ENCODE results near the gene SHH. TPM values are rescaled to one million over a fixed set of nuclear protein-coding genes. Genes with fewer than 3 reads are reported as not detected.

SHH gene
- total RNA-seq, 1 donor from 2014 or later, result 16.7 TPM

DNA sequence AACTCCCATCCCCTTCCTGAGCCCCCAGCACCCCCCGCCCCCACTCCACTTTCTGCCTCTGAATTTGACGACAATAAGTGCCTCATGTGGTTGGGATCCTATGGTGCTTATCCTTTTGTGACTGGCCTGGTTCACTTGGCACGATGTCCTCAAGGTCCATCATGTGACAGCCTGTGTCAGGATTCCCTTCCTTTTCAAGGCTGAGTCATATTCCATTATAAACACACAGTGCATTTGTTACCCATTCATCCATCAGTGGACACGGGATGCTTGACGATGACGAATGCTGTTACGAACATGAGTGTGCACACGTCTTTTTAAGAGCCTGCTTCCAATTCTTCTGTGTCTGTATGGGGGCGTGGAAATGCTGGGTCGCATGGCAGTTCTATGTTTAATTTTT lies 26.7 kb downstream of the SHH start:
- DNase-seq (ENCODE audit: low spot score), result no peak
- intact Hi-C loops (cut with DNase I), result no loop called here
- ATAC-seq, result no peak

DNA sequence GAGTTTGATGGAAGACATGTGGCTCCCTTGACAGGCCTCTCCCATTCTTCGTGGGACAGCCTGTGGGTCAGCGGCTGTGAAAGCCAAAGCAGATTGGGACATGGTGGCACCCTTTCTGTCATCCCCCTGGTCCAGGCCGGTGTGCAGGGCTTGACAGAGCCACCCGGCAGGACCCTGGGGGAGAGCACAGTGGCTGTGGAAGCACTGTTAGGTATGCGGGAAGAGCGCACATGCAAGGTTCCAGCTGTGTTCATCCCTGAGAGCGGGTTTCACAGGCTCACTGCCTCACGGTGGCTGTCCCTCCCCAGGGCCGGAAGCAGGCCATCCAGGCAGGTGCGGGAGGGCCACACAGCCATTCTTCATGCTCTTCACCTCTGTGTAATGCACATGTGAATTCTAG lies 29.8 kb downstream of the SHH start:
- DNase-seq (ENCODE audit: low spot score) (no peak), ATAC-seq (no peak)
- intact Hi-C loops (cut with DNase I), result no loop called here

GRCh38 chr7:155781433-155781832 lies 30.8 kb downstream of the SHH start:
- DNase-seq (ENCODE audit: low spot score), result no peak
- intact Hi-C loops (cut with DNase I), result no loop called here
- no peak for ATAC-seq

GRCh38 chr7:155780884-155781283 lies 31.4 kb downstream of the SHH start:
- intact Hi-C loops (cut with DNase I), result no loop called here
- DNase-seq (ENCODE audit: low spot score) (no peak), ATAC-seq (no peak)

DNA sequence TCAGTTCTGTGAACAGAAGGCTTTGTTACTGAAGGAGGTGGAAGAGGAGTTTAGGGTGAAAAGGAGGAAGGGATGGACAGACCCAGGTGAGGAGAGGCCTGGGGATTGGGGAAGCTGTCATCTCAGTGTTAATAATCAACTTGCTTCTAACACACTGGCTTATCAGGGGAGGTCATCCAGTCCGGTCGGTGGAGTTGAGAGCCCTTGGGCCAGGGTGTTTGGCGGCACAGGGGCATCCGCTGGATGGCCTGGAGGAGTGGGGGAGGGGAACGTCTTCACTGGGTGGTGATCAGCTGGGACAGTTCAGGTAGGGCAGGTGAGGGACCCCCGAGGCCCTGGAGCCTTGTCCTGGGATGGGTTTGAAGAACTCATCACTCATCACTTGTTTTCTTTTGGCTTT lies 33.9 kb downstream of the SHH start:
- no peak for ATAC-seq
- no peak for DNase-seq (ENCODE audit: low spot score)
- intact Hi-C loops (cut with DNase I), result no loop called here

DNA sequence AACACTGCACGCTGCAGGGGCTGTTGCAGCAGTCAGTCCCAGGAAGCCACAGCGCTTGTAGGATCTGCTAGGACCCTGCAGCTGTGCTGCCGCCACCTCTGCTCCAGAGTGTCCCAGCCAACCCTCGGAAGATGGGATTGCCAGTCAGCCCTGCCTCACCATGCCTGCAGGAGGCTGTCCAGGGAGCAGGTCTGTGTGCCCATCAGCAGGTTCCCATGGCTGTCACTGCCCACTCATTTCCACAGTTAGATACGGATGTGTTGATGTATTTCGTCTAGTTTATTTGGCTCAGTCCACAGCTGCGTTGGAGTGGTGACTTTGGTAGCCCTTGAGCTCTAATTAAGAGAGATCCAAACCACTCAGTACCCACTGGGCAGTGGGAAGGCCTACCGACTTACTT lies 35.7 kb downstream of the SHH start:
- ATAC-seq, result no peak
- intact Hi-C loops (cut with DNase I), result no loop called here
- no peak for DNase-seq (ENCODE audit: low spot score)

- no peak for ATAC-seq
- intact Hi-C loops (cut with DNase I), result no loop called here
- DNase-seq (ENCODE audit: low spot score), result no peak
Measured at GRCh38 chr7:155775691-155776090, 36.6 kb downstream of the SHH start.

- DNase-seq (ENCODE audit: low spot score) (no peak), ATAC-seq (no peak)
- intact Hi-C loops (cut with DNase I), result no loop called here
Measured at GRCh38 chr7:155774947-155775346, 37.3 kb downstream of the SHH start.

DNA sequence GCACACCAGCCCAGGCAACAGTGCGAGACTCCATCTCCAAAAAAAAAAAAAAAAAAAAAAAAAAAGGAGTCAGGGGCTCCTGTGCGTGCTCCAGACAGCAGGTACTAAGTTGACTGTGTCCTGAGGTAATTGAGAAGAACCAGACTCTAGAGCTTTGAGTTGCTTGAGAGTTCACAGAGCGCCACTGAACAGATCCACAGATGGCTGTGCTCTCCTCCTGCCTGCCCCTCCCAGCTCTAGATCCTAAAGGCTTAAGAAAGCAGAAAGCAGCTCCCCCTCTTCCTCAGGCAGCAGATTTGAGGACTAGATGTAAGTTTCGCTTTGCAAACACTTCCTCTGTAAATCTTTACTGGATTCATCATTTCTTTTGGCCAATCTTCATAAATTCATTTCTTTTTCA lies 38.7 kb downstream of the SHH start:
- intact Hi-C loops (cut with DNase I), result no loop called here
- ATAC-seq, result no peak
- no peak for DNase-seq (ENCODE audit: low spot score)

GRCh38 chr7:155770241-155770640 lies 42.0 kb downstream of the SHH start:
- intact Hi-C loops (cut with DNase I), result no loop called here
- DNase-seq (ENCODE audit: low spot score) (no peak), ATAC-seq (no peak)

DNA sequence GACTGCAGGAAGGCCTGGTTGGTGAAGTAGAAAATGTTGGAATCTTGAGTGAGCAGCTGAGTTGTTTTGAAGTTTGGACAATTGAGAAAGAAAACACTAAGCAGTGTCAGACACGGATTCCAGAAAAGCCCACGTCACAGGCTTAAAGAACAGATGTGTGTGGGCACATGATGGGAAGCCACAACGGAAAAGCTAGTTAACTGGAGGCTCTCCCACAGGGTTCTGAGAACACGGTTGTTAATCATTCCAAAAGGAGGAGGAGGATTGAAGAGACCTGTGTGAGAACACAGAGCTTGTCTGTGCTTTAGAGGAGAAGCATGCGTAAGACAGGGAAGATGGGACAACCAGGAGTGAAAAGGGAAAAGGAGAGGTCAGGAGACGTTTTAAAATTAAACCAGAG lies 42.6 kb downstream of the SHH start:
- ATAC-seq, result peak; percentile 85
- DNase-seq (ENCODE audit: low spot score), result no peak
- intact Hi-C loops (cut with DNase I), result loop anchor here (5.0 kb wide), 1 partner anchor 172 kb away; no protein-coding TSS in a partner anchor

- ATAC-seq (no peak), DNase-seq (ENCODE audit: low spot score) (no peak)
- intact Hi-C loops (cut with DNase I), result loop anchor here (5.0 kb wide), 1 partner anchor 170 kb away; no protein-coding TSS in a partner anchor
Measured at GRCh38 chr7:155766966-155767916, 45.0 kb downstream of the SHH start.

DNA sequence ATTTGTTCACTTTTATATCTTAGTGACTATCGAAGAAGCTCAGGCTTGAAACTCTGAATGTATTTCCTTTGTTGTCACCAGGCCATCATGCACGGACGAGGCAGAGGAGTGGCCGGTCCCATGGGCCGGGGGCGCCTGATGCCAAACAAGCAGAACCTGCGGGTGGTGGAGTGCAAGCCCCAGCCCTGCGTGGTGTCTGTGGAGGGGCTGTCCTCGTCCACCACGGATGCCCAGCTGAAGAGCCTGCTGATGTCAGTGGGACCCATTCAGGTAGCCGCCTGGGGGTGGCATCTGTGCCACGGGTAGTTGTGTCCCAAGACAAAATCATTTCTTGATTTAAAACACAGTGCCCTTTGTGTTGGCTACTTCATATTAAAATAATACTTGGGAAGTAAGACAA lies 45.9 kb downstream of the SHH start:
- DNase-seq (ENCODE audit: low spot score), result no peak
- intact Hi-C loops (cut with DNase I), result loop anchor here (5.0 kb wide), 1 partner anchor 169 kb away; no protein-coding TSS in a partner anchor
- ATAC-seq, result no peak

- no peak for DNase-seq (ENCODE audit: low spot score)
- no peak for ATAC-seq
- intact Hi-C loops (cut with DNase I), result loop anchor here (5.0 kb wide), 1 partner anchor 168 kb away; no protein-coding TSS in a partner anchor
Measured at GRCh38 chr7:155765458-155765857, 46.8 kb downstream of the SHH start.

DNA sequence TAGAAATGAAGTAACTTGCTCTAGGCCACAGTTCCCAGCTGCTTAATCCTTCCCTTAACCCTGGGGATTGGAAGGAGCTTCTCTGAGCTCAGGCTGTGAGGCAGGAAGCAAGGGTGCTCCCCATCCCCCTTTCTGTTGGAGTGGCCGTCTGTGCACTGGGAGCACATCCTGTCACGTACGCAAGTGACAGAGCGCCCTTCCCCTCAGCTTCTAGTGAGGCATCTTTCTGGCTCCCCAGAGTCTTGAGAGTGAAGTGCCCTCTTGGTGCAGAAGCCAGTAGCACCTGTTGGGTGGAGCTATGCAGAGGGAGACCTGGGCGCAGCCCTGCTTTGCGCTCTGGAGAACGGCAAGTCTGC lies 47.8 kb downstream of the SHH start:
- ATAC-seq (no peak), DNase-seq (ENCODE audit: low spot score) (no peak)
- intact Hi-C loops (cut with DNase I), result no loop called here

DNA sequence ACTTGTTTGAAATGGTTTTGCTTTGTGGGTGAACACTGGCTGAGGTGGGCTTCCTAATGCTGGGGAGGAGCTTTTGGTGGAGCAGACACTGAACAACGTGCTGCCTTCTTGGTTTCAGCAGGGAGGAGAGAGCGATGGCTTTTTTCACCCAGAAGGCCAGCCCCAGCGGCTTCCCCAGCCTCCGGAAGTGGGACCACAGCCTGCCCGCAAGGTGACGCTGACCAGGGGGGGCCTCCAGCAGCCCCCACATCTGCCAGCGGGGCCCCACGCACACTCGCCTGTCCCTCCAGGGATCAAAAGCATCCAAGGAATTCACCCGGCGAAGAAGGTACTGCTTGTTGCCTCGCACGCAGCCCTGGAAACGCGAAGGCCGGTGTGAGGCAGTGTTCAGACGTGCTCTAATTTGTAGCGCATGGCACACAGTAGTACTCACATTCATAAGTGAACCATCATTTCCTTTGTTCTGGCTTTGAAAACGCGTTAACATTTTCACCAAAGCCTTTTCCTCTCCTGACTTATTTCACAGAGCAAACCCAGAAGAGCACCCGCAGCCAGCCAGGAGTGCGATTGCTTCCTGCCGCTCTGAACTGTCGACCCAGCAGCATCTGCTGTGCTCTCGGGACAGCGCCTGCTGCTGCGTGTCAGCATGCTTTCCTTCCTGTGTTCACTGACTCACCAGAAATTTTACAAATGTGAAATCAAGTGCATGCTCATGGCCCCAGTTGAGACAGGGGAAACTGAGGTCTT lies 48.4 kb downstream of the SHH start:
- peak; percentile 74 for ATAC-seq
- DNase-seq (ENCODE audit: low spot score), result no peak
- intact Hi-C loops (cut with DNase I), result no loop called here

DNA sequence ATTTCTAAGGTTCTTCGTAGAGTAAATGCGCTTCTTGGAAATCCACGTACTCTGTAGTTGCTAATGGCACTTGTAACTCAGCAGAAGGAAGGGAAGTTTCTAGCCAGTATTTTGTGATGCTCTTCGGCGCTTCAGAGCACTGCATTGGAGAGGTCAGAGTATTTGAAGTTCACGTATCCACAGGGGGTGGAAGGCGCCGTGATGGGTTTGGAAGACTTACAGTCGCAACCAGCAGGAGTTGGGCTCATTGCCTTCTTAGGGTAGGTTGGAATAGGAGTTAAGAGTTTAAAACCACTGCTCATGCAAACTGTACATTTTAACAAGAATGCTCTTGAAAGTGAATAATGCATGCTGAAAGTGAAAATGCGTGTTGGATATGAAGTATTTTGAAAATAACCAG lies 49.1 kb downstream of the SHH start:
- intact Hi-C loops (cut with DNase I), result no loop called here
- DNase-seq (ENCODE audit: low spot score) (no peak), ATAC-seq (no peak)

DNA sequence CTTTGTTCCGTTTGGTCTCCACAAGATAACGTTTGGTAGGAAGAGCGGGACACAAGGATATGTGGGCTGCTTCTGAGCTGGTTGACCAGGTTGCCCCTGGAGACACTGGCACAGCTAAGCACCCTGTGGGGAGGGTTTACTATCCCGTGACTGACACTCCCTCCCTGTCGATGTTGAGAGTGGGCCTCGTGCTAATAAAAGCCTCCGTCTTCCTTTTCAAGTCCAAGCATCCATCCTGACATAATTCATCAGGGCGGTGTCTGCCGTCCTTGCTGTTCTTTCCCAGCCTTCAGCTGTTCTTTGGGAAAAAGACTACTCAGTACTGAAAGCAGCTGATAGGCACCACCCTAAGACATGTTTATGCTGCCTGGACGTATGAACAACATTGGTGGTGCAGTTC lies 49.6 kb downstream of the SHH start:
- ATAC-seq (no peak), DNase-seq (ENCODE audit: low spot score) (no peak)
- intact Hi-C loops (cut with DNase I), result no loop called here

- intact Hi-C loops (cut with DNase I), result no loop called here
- DNase-seq (ENCODE audit: low spot score) (no peak), ATAC-seq (no peak)
Measured at GRCh38 chr7:155762036-155762435, 50.2 kb downstream of the SHH start.

GRCh38 chr7:155761162-155761561 lies 51.1 kb downstream of the SHH start:
- intact Hi-C loops (cut with DNase I), result no loop called here
- ATAC-seq (no peak), DNase-seq (ENCODE audit: low spot score) (no peak)
